GM12892 (cell line): Measurements from ENCODE around the gene TRABD2B.

ENCODE experiments used
- POLR2A ChIP-seq: IDR thresholded peaks from 2 replicates; pipeline ENCODE4 v1.6.1; 2011; ENCODE audit warnings: low read depth, low read length, control low read depth
- POLR2AphosphoS5 ChIP-seq: IDR thresholded peaks from 2 replicates; pipeline ENCODE4 v1.6.1; 2011; ENCODE audit warnings: low read depth, low read length, control low read depth
- TAF1 ChIP-seq: IDR thresholded peaks from 2 replicates; pipeline ENCODE4 v1.6.1; 2011; ENCODE audit warnings: low read depth, mild to moderate bottlenecking, control low read depth, low read length, borderline replicate concordance

DNA sequence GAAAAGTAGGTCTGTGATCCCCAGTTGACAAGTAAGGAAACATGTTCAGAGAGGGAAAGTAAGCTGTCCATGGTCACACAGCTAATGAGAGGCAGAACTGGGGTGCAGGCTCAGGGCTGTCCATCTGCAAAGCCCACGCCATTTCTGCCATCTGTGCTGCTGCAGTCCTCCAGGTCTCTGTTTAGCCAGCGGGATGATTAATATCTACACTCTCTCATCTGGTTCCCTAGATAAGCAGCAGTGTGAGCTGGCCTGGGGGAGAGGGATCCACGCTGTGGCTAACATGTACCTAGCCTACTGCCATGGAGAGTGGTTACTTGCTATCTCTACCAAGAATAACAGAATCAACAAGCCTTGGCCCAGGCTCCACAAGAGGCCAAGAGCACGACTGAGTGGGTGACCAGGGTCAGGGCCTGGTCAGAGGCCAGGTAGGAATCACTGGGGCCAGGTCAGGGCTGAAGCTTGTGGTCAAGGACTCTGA, 75.2 kb downstream of the TRABD2B start:
- TF ChIP-seq POLR2A (no peak), TAF1 (no peak), POLR2AphosphoS5 (no peak)
